GM19324 (cell line): ENCODE results near the gene GALNT2.

ENCODE experiments used
- ATAC-seq: cut with Tn5 transposase; IDR thresholded peaks from one replicate; pipeline ENCODE4 v1.9.1; 2021; ENCODE audit warnings: mild to moderate bottlenecking, moderate library complexity; ENCODE audit not compliant: unreplicated experiment, low FRiP score

GALNT2 gene

GRCh38 chr1:230156536-230156935 lies 89.5 kb downstream of the GALNT2 start:
- ATAC-seq = no peak

GRCh38 chr1:230157420-230158390 lies 90.7 kb downstream of the GALNT2 start:
- ATAC-seq = no peak

- no peak for ATAC-seq
These were observed 91.6 kb downstream of the GALNT2 start for GRCh38 chr1:230158415-230159291.

- ATAC-seq = no peak
These were observed 92.5 kb downstream of the GALNT2 start for GRCh38 chr1:230159580-230159979.

- no peak for ATAC-seq
These were observed 94.1 kb downstream of the GALNT2 start for GRCh38 chr1:230160957-230161771.

GRCh38 chr1:230163205-230163604 lies 96.2 kb downstream of the GALNT2 start:
- no peak for ATAC-seq

GRCh38 chr1:230163719-230164118 lies 96.7 kb downstream of the GALNT2 start:
- no peak for ATAC-seq

GRCh38 chr1:230165536-230165935 lies 98.5 kb downstream of the GALNT2 start:
- ATAC-seq = no peak

- ATAC-seq = no peak
These were observed 99.5 kb downstream of the GALNT2 start for GRCh38 chr1:230166366-230167132.

- no peak for ATAC-seq
These were observed 100.4 kb downstream of the GALNT2 start for GRCh38 chr1:230167419-230167852.

- ATAC-seq = peak; percentile 38
These were observed 102.6 kb downstream of the GALNT2 start for GRCh38 chr1:230169454-230170152.

- ATAC-seq = peak; percentile 48
These were observed 103.1 kb downstream of the GALNT2 start for GRCh38 chr1:230170153-230170547.

GRCh38 chr1:230170622-230171021 lies 103.6 kb downstream of the GALNT2 start:
- no peak for ATAC-seq

GRCh38 chr1:230171356-230172015 lies 104.4 kb downstream of the GALNT2 start:
- ATAC-seq = no peak

GRCh38 chr1:230172016-230172537 lies 105.0 kb downstream of the GALNT2 start:
- ATAC-seq = no peak

GRCh38 chr1:230173187-230173975 lies 106.3 kb downstream of the GALNT2 start:
- ATAC-seq = no peak

- no peak for ATAC-seq
These were observed 107.0 kb downstream of the GALNT2 start for GRCh38 chr1:230174041-230174440.
